ENCODE data around the gene TMEM244.

- TF ChIP-seq ATF1 (CRISPR knock-in tag; IDR thresholded peaks at IDR 0.05) (no peak), CTCF (IDR thresholded peaks at IDR 0.05) (no peak), CREB1 (CRISPR knock-in tag; IDR thresholded peaks at IDR 0.05) (no peak), PRDM15 (CRISPR knock-in tag; IDR thresholded peaks at IDR 0.05) (no peak), MAX (CRISPR knock-in tag; IDR thresholded peaks at IDR 0.05) (no peak), TEAD4 (CRISPR knock-in tag; IDR thresholded peaks at IDR 0.05) (no peak), ETV6 (CRISPR knock-in tag; IDR thresholded peaks at IDR 0.05) (no peak), ARID4B (CRISPR knock-in tag; IDR thresholded peaks at IDR 0.05; ENCODE audit: borderline replicate concordance) (no peak), E2F4 (CRISPR knock-in tag; IDR thresholded peaks at IDR 0.05; ENCODE audit: borderline replicate concordance, low read depth) (no peak), AFF4 (CRISPR knock-in tag; IDR thresholded peaks at IDR 0.05; ENCODE audit: borderline replicate concordance) (no peak)
Measured at GRCh38 chr6:129817332-129817731, 43.8 kb downstream of the TMEM244 start.
